Measurements from ENCODE around the gene CKB. TPM values are rescaled to one million over a fixed set of nuclear protein-coding genes. Genes with fewer than 3 reads are reported as not detected.

Gene CKB
- total RNA-seq, 2 experiments from 2014 or later = 0.82 to 3.0 TPM

DNA sequence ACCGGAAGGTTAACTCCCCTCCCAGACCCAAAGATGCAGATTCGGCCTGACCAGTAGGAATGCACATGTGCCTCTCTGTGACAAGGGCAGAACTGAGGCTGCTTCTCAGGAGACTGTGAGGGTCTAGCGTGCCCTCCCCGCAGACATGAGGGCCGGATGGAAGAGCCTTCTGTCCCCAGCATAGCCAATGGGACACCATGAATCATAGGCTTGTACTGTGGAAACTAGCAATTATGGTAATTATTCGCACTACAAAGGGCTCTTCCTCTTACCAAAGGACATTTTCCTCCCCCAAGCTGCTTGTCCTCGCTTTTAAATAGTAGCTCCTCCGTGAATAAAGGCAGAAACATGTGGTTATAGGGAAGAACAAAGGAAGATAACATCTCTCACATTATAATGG, 46.3 kb upstream of the CKB start:
- Histone ChIP-seq H3K9me2 (ENCODE audit: insufficient read depth, low read length) (no peaks in the 10 kb centered on the region), H3K27ac (ENCODE audit: low read depth, low read length, poor library complexity, severe bottlenecking) (no peak overlapping the region), H4K20me1 (ENCODE audit: insufficient read depth, low read length) (no peaks in the 10 kb centered on the region), H3K4me2 (ENCODE audit: low read length) (no peak overlapping the region), H3K4me1 (ENCODE audit: insufficient read depth, low read length, poor library complexity, severe bottlenecking) (peaks cover 22% of the 10 kb centered on the region), H2AFZ (ENCODE audit: low read length) (no peak overlapping the region), H3K79me2 (ENCODE audit: insufficient read depth, low read depth, low read length) (peaks cover 40% of the 10 kb centered on the region), H3K4me3 (ENCODE audit: low read depth, low read length, poor library complexity, severe bottlenecking) (no peak overlapping the region), H3K9me3 (ENCODE audit: low read length) (no peaks in the 10 kb centered on the region), H3K36me3 (ENCODE audit: insufficient read depth, low read length) (peaks cover 30% of the 10 kb centered on the region)
- TF ChIP-seq, protein P1, sequence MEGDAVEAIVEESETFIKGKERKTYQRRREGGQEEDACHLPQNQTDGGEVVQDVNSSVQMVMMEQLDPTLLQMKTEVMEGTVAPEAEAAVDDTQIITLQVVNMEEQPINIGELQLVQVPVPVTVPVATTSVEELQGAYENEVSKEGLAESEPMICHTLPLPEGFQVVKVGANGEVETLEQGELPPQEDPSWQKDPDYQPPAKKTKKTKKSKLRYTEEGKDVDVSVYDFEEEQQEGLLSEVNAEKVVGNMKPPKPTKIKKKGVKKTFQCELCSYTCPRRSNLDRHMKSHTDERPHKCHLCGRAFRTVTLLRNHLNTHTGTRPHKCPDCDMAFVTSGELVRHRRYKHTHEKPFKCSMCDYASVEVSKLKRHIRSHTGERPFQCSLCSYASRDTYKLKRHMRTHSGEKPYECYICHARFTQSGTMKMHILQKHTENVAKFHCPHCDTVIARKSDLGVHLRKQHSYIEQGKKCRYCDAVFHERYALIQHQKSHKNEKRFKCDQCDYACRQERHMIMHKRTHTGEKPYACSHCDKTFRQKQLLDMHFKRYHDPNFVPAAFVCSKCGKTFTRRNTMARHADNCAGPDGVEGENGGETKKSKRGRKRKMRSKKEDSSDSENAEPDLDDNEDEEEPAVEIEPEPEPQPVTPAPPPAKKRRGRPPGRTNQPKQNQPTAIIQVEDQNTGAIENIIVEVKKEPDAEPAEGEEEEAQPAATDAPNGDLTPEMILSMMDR (conservative IDR thresholded peaks at IDR 0.05; ENCODE audit: low read length) = no peak
- TF ChIP-seq EZH2phosphoT487 (IDR thresholded peaks at IDR 0.05; ENCODE audit: borderline replicate concordance, low read depth, low read length) = no peak
- BruUV-seq (replicated peaks) = no TSS peak
- POLR2A ChIA-PET = interaction anchor here (0.6 to 0.7 kb wide), 3 partner anchors 101 to 675 kb away, joined by 3 to 4 read pairs (median 3); partner anchors contain the start of gene ZFYVE21
- CTCF ChIA-PET (ENCODE audit: unreplicated experiment) = no interaction called here
- no peak for DNase-seq (ENCODE audit: low spot score)
- intact Hi-C loops (cut with micrococcal nuclease; ENCODE audit: unreplicated experiment) = loop anchor here (10.0 kb wide), 1 partner anchor 346 kb away; no protein-coding TSS in a partner anchor

DNA sequence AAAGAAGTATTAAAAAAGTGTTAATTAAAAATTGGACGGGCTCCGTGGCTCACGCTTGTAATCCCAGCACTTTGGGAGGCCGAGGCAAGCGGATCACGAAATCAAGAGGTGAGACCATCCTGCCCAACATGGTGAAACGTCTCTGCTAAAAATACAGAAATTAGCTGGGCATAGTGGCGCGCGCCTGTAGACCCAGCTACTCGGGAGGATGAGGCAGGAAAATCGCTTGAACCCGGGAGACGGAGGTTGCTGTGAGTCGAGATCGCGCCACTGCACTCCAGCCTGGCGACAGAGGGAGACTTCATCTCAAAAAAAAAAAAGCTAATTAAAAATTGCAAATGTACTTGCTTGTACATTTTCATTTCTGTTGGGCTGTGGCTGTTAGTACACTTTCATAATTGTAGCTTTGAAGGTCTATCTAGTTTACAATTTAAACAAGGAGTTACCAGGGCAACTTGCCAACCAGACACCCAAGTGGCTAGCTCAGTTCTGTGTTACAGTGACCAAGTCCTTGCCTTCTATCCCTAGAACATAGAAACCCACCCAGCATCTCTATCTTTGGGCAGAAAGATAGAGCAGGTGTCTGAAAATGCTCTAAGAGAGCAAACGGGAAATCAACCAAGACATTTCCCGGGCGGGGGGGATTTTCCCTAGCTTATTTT, 41.3 kb upstream of the CKB start:
- Histone ChIP-seq H3K4me3 (ENCODE audit: low read depth, low read length, poor library complexity, severe bottlenecking) (peak overlapping the region; percentile 86), H3K4me2 (ENCODE audit: low read length) (peak overlapping the region; percentile 88), H3K9me3 (ENCODE audit: low read length) (no peaks in the 10 kb centered on the region), H3K4me1 (ENCODE audit: insufficient read depth, low read length, poor library complexity, severe bottlenecking) (peaks cover 49% of the 10 kb centered on the region), H3K79me2 (ENCODE audit: insufficient read depth, low read depth, low read length) (peaks cover 85% of the 10 kb centered on the region), H3K36me3 (ENCODE audit: insufficient read depth, low read length) (peaks cover 27% of the 10 kb centered on the region), H2AFZ (ENCODE audit: low read length) (no peak overlapping the region), H3K27ac (ENCODE audit: low read depth, low read length, poor library complexity, severe bottlenecking) (peak overlapping the region; percentile 71), H4K20me1 (ENCODE audit: insufficient read depth, low read length) (peaks cover 27% of the 10 kb centered on the region), H3K9me2 (ENCODE audit: insufficient read depth, low read length) (no peaks in the 10 kb centered on the region)
- no peak for DNase-seq (ENCODE audit: low spot score)
- TF ChIP-seq EZH2phosphoT487 (IDR thresholded peaks at IDR 0.05; ENCODE audit: borderline replicate concordance, low read depth, low read length) = no peak
- TF ChIP-seq, protein P1 (conservative IDR thresholded peaks at IDR 0.05; ENCODE audit: low read length) = no peak
- ChIA-PET CTCF (ENCODE audit: unreplicated experiment) (no interaction called here), POLR2A (interaction anchor here (0.5 to 0.7 kb wide), 3 partner anchors 29 to 105 kb away, joined by 3 read pairs; no protein-coding TSS in a partner anchor)
- intact Hi-C loops (cut with micrococcal nuclease; ENCODE audit: unreplicated experiment) = loop anchor here (5.0 to 10.0 kb wide), 5 partner anchors 47 to 351 kb away; partner anchors contain the start of genes KLC1 and PPP1R13B
- BruUV-seq (replicated peaks) = no TSS peak

DNA sequence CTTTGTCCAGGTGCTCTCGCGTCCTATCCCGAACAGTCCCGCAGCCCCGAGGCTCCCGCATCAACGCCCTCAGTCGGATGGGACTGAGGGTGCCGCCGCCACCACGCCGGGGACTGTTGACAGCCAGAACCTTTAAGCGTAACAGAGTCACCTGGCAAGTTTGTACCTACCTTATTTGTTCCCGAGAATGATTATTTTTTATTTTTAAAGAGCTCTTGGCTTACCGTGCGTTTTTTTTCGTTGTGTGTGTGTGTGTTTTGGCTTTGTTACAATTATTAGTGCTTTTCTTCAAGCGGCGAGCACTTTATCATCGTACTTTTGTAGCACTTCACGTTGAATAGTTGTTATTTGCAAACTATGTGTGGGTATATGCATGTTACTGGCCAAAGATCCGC, 40.6 kb upstream of the CKB start:
- peak overlapping the region; percentile 86 for H3K4me3 ChIP-seq (ENCODE audit: low read depth, low read length, poor library complexity, severe bottlenecking)
- peak overlapping the region; percentile 88 for H3K4me2 ChIP-seq (ENCODE audit: low read length)
- no peaks in the 10 kb centered on the region for H3K9me2 ChIP-seq (ENCODE audit: insufficient read depth, low read length)
- BruUV-seq (replicated peaks) = TSS peak; percentile 79
- H3K79me2 ChIP-seq (ENCODE audit: insufficient read depth, low read depth, low read length) = peaks cover 93% of the 10 kb centered on the region
- H3K27ac ChIP-seq (ENCODE audit: low read depth, low read length, poor library complexity, severe bottlenecking) = peak overlapping the region; percentile 71
- POLR2A ChIA-PET = interaction anchor here (0.6 to 0.7 kb wide), 2 partner anchors 35 to 145 kb away, joined by 3 to 16 read pairs; no protein-coding TSS in a partner anchor
- intact Hi-C loops (cut with micrococcal nuclease; ENCODE audit: unreplicated experiment) = loop anchor here (5.0 to 10.0 kb wide), 5 partner anchors 46 to 352 kb away; partner anchors contain the start of genes KLC1 and PPP1R13B
- TF ChIP-seq, protein P1 (conservative IDR thresholded peaks at IDR 0.05; ENCODE audit: low read length) = no peak
- TF ChIP-seq EZH2phosphoT487 (IDR thresholded peaks at IDR 0.05; ENCODE audit: borderline replicate concordance, low read depth, low read length) = no peak
- peaks cover 49% of the 10 kb centered on the region for H3K4me1 ChIP-seq (ENCODE audit: insufficient read depth, low read length, poor library complexity, severe bottlenecking)
- no peaks in the 10 kb centered on the region for H3K9me3 ChIP-seq (ENCODE audit: low read length)
- H3K36me3 ChIP-seq (ENCODE audit: insufficient read depth, low read length) = peaks cover 34% of the 10 kb centered on the region
- H4K20me1 ChIP-seq (ENCODE audit: insufficient read depth, low read length) = peaks cover 33% of the 10 kb centered on the region
- no peak for DNase-seq (ENCODE audit: low spot score)
- CTCF ChIA-PET (ENCODE audit: unreplicated experiment) = no interaction called here
- peak overlapping the region; percentile 92 for H2AFZ ChIP-seq (ENCODE audit: low read length)

Measured in OCI-LY7 (cell line).